Spleen (tissue), 11 donors: ENCODE measurements around the gene CEP170. TPM values are rescaled to one million over a fixed set of nuclear protein-coding genes. Genes with fewer than 3 reads are reported as not detected.
A peak's percentile ranks its signal among the peaks of the same experiment; 100 is the strongest.

Experiments used
- DNase-seq: peaks from one replicate; pipeline ENCODE4 v3.0.0-alpha.2; 2020
- H3K27ac ChIP-seq, 8 donors: fragments of 200-600 bp; sonication (generic) in 7 of 8; 1 replicate in 4 of 8; 2 replicates in 4 of 8; pipeline versions ENCODE4 v1.5.0 to v1.8.0; 2016 to 2021; ENCODE audit warnings: inconsistent platforms in 4 of 8, mild to moderate bottlenecking in 4 of 8, moderate library complexity in 1 of 8
- H3K27me3 ChIP-seq, 7 donors: fragments of 200-600 bp; sonication (generic) in 6 of 7; replicated peaks in 1 of 7; 1 replicate in 4 of 7; 2 replicates in 3 of 7; pipeline versions ENCODE4 v1.5.0 to v1.8.0; 2016 to 2021; ENCODE audit warnings: inconsistent platforms in 3 of 7, mild to moderate bottlenecking in 1 of 7
- H3K36me3 ChIP-seq, 6 donors: fragments of 200-600 bp; sonication (generic) in 5 of 6; 1 replicate in 4 of 6; 2 replicates in 2 of 6; pipeline versions ENCODE4 v1.5.0 to v1.8.0; 2016 to 2021; ENCODE audit warnings: inconsistent platforms in 2 of 6
- H3K4me1 ChIP-seq, 6 donors: fragments of 200-600 bp; sonication (generic) in 5 of 6; 1 replicate in 3 of 6; 2 replicates in 3 of 6; pipeline versions ENCODE4 v1.5.0 to v1.8.0; 2016 to 2021; ENCODE audit warnings: inconsistent platforms in 3 of 6
- H3K4me3 ChIP-seq, 8 donors: fragments of 200-600 bp; sonication (generic) in 7 of 8; 1 replicate in 4 of 8; 2 replicates in 4 of 8; pipeline versions ENCODE4 v1.5.0 to v1.8.0; 2016 to 2021; ENCODE audit warnings: inconsistent platforms in 4 of 8, mild to moderate bottlenecking in 4 of 8, moderate library complexity in 2 of 8
- H3K9me3 ChIP-seq, 8 donors: fragments of 200-600 bp; sonication (generic) in 7 of 8; 1 replicate in 4 of 8; 2 replicates in 4 of 8; pipeline versions ENCODE4 v1.5.0 to v1.8.0; 2016 to 2021; ENCODE audit warnings: inconsistent platforms in 4 of 8
- POLR2A ChIP-seq, 3 donors: fragments of 450-650 bp; IDR thresholded peaks; one replicate each; pipeline ENCODE4 v1.5.1; 2017; ENCODE audit warnings: antibody characterized with exemption in 3 of 3, mild to moderate bottlenecking in 1 of 3
- POLR2AphosphoS5 ChIP-seq, 3 donors: sonication (generic); formaldehyde crosslinking; IDR thresholded peaks; one replicate each; pipeline ENCODE4 v1.5.1; 2017; ENCODE audit warnings: antibody characterized with exemption in 3 of 3
- WGBS, 5 donors: extraction: QIAGEN DNeasy Blood & Tissue Kit in 3 of 5; methylation state at CpG; one replicate each; pipeline versions ENCODE4 v1.1.5 to v1.1.7; 2013 to 2018; 5-methylcytosine and 5-hydroxymethylcytosine counted together
- intact Hi-C: fragments of 100-400 bp; cut with DNase I; formaldehyde crosslinking; loops from one replicate; pipeline ENCODE4 v1.15.0; 2023; ENCODE audit warnings: low total_unique reads
- polyA plus RNA-seq, 3 donors: library from polyadenylated mRNA; stranded (reverse); fragments of 200-250 nt; gene quantifications; one replicate each; pipeline ENCODE4 v1.2.1, GENCODE V29; 2013
- total RNA-seq, 7 donors: library from RNA; depleted of rRNA in 3 of 7; stranded (reverse); fragments of >200 nt in 3 of 7; fragmentation: NEBNext Ultra II Directional in 4 of 7; extraction: Animal tissue kit (Norgen Biotek cat#: 25700) in 4 of 7; gene quantifications; one replicate each; pipeline versions ENCODE4 v1.1.0 to v1.2.1, GENCODE V29; 2016 to 2021
- TF ChIP-seq, protein P1 (sequence below), 11 experiments: fragments of 200-600 bp in 7 of 11; fragments of 450-650 bp in 4 of 11; sonication (generic) in 4 of 11; IDR thresholded peaks in 8 of 11; conservative IDR thresholded peaks in 3 of 11; 1 replicate in 7 of 11; 2 replicates in 4 of 11; pipeline versions ENCODE4 v1.4.0 to v1.8.0; 2016 to 2021; ENCODE audit warnings: antibody characterized with exemption in 11 of 11, inconsistent platforms in 4 of 11, mild to moderate bottlenecking in 1 of 11
- donor health status: healthy with polysubstance abuse.
- donor health status: DM: no; HTN: no; CAD: no; lungs with moderate emphysema.
- donor health status: DM: no; HTN: no; CAD: no.
- donor health status: Bipolar disorder and iron deficiency.
- donor health status: healthy.
- donor health status: DM: no; HTN: no; CAD: no.
- donor health status: DM: yes; HTN: yes; CAD: no.

Gene CEP170
- total and polyA plus RNA-seq, 10 donors, result 17.3 to 92.8 (median 73.5) TPM

DNA sequence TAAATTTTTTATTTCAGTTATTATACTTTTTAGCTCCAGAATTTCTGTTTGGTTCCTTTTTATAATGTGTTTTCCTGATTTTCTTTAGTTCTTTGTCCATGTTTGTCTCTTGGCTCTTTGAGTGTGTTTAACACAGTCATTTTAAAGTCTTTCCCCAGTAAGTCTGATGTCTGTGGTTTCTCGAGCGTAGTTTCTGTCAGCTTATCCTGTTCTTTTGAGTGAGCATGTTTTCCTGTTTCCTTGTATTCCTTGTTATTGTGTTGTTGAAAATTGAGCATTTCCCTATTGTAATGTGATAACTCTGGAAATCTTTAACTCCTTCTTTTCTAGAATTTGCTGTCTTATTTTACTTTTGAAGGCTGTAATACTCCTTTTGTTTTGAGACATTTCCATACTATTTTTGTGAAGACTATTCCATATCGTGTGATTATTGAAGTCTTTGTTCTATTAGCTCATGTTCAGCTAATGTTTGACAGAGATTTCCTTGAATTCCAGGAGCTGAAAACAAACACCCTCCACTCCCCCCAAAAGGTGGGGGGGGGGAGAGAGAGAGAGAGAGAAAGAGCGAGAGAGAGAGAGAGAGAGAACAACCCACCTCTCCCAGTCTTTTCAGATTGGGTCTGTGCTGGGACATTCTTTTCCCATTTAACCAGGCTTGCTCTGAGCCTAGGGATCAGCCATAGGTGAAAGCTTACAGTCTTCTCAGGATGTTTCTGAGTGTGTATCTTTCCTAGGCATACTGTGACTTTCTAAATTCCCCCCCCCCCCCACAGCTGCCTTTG is 39.1 kb upstream of the CEP170 start:
- Histone ChIP-seq H3K27me3 (no peaks in the 10 kb centered on the region), H3K9me3 (peaks cover 4 to 25% (median 22%) of the 10 kb centered on the region in 8 donors), H3K4me1 (peaks cover 0 to 3% (median 0%) of the 10 kb centered on the region in 6 donors), H3K36me3 (peaks cover 0 to 96% (median 17%) of the 10 kb centered on the region in 6 donors), H3K27ac (no peak overlapping the region), H3K4me3 (no peak overlapping the region)
- no peak for DNase-seq
- WGBS, 5 donors, result 70 to 88% (median 71%) methylated on average over 3 to 4 of the region's 4 CpGs
- intact Hi-C loops, result no loop called here
- no peak for TF ChIP-seq POLR2A (IDR thresholded peaks at IDR 0.05)

DNA sequence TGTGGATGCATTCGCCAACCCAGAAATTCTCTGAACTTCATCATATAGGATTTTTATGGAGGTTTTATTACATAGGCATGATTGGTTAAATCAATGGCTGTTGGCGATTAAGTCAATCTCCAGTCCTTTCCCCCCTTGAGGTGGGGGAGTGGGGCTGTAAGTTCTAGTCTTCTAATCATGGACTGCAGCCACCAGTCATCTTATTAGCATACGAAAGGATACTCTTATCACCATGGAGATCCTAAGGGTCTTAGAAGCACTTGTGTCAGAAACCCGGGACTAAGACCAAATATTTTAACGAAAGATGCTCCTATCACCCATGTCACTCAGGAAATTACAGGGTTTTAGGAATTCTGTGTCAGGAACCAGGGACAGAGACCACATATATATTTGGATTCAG is 37.0 kb upstream of the CEP170 start:
- no peak overlapping the region for H3K27ac ChIP-seq
- peaks cover 0 to 85% (median 15%) of the 10 kb centered on the region in 6 donors for H3K36me3 ChIP-seq
- H3K4me3 ChIP-seq, result no peak overlapping the region
- TF ChIP-seq POLR2AphosphoS5 (IDR thresholded peaks at IDR 0.05), result no peak
- TF ChIP-seq, protein P1, sequence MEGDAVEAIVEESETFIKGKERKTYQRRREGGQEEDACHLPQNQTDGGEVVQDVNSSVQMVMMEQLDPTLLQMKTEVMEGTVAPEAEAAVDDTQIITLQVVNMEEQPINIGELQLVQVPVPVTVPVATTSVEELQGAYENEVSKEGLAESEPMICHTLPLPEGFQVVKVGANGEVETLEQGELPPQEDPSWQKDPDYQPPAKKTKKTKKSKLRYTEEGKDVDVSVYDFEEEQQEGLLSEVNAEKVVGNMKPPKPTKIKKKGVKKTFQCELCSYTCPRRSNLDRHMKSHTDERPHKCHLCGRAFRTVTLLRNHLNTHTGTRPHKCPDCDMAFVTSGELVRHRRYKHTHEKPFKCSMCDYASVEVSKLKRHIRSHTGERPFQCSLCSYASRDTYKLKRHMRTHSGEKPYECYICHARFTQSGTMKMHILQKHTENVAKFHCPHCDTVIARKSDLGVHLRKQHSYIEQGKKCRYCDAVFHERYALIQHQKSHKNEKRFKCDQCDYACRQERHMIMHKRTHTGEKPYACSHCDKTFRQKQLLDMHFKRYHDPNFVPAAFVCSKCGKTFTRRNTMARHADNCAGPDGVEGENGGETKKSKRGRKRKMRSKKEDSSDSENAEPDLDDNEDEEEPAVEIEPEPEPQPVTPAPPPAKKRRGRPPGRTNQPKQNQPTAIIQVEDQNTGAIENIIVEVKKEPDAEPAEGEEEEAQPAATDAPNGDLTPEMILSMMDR (IDR thresholded peaks at IDR 0.05 in 8 of 11, conservative IDR thresholded peaks at IDR 0.05 in 3 of 11), result no peak
- TF ChIP-seq POLR2A (IDR thresholded peaks at IDR 0.05), result no peak
- intact Hi-C loops, result no loop called here
- WGBS, 5 donors, result 95 to 99% (median 98%) methylated on average over 5 of the region's 5 CpGs
- DNase-seq, result no peak
- H3K27me3 ChIP-seq, result no peaks in the 10 kb centered on the region
- peaks cover 4 to 23% (median 20%) of the 10 kb centered on the region in 8 donors for H3K9me3 ChIP-seq
- H3K4me1 ChIP-seq, result peaks cover 13 to 24% (median 18%) of the 10 kb centered on the region in 6 donors

DNA sequence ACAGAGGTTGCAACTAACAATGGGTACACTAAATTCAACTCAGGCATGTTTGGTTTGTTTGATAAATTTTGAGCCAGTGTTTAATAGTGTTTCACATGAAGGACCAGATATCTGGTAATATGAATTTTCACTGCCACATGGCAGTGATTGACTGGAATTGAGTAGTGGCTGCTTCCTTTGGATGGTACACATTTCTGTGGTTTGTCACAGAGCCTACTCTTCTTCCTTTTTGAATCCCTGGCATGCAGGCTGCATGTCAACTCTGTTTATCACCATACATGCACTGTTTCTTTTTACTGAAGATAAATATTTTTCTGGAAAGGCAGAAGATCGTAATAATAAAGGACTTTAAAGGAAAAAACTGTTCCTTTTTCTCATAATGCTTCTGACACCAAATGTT is 36.2 kb upstream of the CEP170 start:
- no peak overlapping the region for H3K4me3 ChIP-seq
- no peak overlapping the region for H3K27ac ChIP-seq
- H3K27me3 ChIP-seq, result no peaks in the 10 kb centered on the region
- peaks cover 4 to 23% (median 20%) of the 10 kb centered on the region in 8 donors for H3K9me3 ChIP-seq
- peaks cover 17 to 32% (median 27%) of the 10 kb centered on the region in 6 donors for H3K4me1 ChIP-seq
- WGBS, 5 donors, result 62 to 82% (median 75%) methylated on average over 1 of the region's 1 CpG
- no peak for DNase-seq
- intact Hi-C loops, result no loop called here
- TF ChIP-seq POLR2A (IDR thresholded peaks at IDR 0.05), result no peak
- TF ChIP-seq POLR2AphosphoS5 (IDR thresholded peaks at IDR 0.05), result no peak
- TF ChIP-seq, protein P1 (IDR thresholded peaks at IDR 0.05 in 8 of 11, conservative IDR thresholded peaks at IDR 0.05 in 3 of 11), result no peak
- peaks cover 0 to 88% (median 16%) of the 10 kb centered on the region in 6 donors for H3K36me3 ChIP-seq

DNA sequence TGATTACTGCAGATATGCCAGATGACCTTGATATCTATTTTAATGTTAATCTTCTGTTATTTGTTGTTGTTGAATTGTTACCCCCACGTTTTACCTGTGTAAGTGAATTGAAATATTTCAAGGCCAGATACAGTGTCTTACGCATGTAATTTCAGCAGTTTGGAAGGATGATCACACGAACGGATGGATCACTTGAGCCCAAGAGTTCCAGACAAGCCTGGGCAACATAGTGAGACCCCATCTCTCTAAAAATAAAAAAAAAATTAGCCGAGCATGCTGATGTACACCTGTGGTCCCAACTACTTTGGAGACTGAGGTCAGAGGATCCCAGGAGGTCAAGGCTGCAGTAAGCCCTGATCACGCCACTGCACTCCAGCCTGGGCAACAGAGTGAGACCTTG is 33.0 kb upstream of the CEP170 start:
- Histone ChIP-seq H3K4me1 (peaks cover 17 to 50% (median 36%) of the 10 kb centered on the region in 6 donors), H3K9me3 (peaks cover 0 to 6% (median 4%) of the 10 kb centered on the region in 8 donors), H3K27ac (peak overlapping the region; percentile 22 to 86 (median 78)), H3K27me3 (no peaks in the 10 kb centered on the region), H3K4me3 (peak overlapping the region in 1 of 8 donors; percentile 50), H3K36me3 (peaks cover 0 to 78% (median 10%) of the 10 kb centered on the region in 6 donors)
- DNase-seq, result no peak
- TF ChIP-seq, protein P1 (IDR thresholded peaks at IDR 0.05 in 8 of 11, conservative IDR thresholded peaks at IDR 0.05 in 3 of 11), result no peak
- TF ChIP-seq POLR2AphosphoS5 (IDR thresholded peaks at IDR 0.05) (no peak), POLR2A (IDR thresholded peaks at IDR 0.05) (no peak)
- 51 to 59% (median 53%) methylated on average over 6 of the region's 6 CpGs for WGBS, 5 donors
- intact Hi-C loops, result no loop called here
